IgD-negative memory B cell (primary cell): ENCODE measurements around the gene PLEKHS1. TPM values are rescaled to one million over a fixed set of nuclear protein-coding genes. Genes with fewer than 3 reads are reported as not detected.
"Not testable (repeated sequence)": the region's sequence is repeated elsewhere in the genome, so short reads cannot be mapped to it uniquely, and the experiment has no call there.

Source experiments
- H3K27ac Mint-ChIP-seq, 3 donors: one replicate each; pipeline ENCODE4 v1.8.0; 2020 to 2022; ENCODE audit warnings: mild to moderate bottlenecking in 3 of 3, mixed read lengths in 3 of 3, moderate library complexity in 1 of 3
- H3K27me3 Mint-ChIP-seq: one replicate; pipeline ENCODE4 v1.8.0; 2021; ENCODE audit warnings: mixed read lengths
- H3K36me3 Mint-ChIP-seq: one replicate; pipeline ENCODE4 v1.8.0; 2020; ENCODE audit warnings: mild to moderate bottlenecking, mixed read lengths
- H3K4me1 Mint-ChIP-seq, 3 donors: one replicate each; pipeline ENCODE4 v1.8.0; 2020 to 2022; ENCODE audit warnings: mixed read lengths in 3 of 3, mild to moderate bottlenecking in 1 of 3
- H3K4me3 Mint-ChIP-seq, 4 donors: one replicate each; pipeline ENCODE4 v1.8.0; 2020 to 2022; ENCODE audit warnings: mild to moderate bottlenecking in 4 of 4, mixed read lengths in 4 of 4, moderate library complexity in 3 of 4
- H3K9me3 Mint-ChIP-seq, 3 donors: one replicate each; pipeline ENCODE4 v1.8.0; 2020 to 2021; ENCODE audit warnings: mixed read lengths in 3 of 3, mild to moderate bottlenecking in 1 of 3
- polyA plus RNA-seq: library from polyadenylated mRNA; unstranded; fragments of 300-500 nt; fragmentation: Illumina TruSeq; gene quantifications from one replicate; pipeline ENCODE4 v1.2.3, GENCODE V29; 2021

The PLEKHS1 gene
- polyA plus RNA-seq, 1 donor from 2014 or later, result not detected

DNA sequence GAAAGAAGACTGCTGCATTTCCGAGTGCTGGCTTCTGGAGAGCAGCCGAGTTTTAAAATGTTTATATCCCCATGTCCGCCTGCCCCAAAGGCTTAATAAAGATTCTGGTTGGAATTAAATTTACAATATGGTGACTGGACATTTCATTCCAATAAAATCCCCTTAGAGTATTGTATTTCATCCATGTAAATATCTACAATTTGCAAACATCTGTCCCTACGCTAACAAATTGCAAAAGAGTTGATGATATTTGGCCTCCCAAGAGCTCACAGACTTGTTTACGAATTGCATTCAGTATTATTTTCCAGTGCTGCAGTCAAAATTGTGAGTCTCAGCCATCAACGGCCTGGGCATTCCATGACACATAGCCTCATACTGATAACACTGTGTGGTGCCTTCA, 50.1 kb downstream of the PLEKHS1 start:
- Mint-ChIP-seq H3K4me3 (no peak overlapping the region), H3K27ac (no peak overlapping the region), H3K9me3 (no peaks in the 10 kb centered on the region), H3K27me3 (peaks cover 6% of the 10 kb centered on the region), H3K36me3 (no peaks in the 10 kb centered on the region), H3K4me1 (peaks cover 0 to 8% (median 0%) of the 10 kb centered on the region in 3 donors)

DNA sequence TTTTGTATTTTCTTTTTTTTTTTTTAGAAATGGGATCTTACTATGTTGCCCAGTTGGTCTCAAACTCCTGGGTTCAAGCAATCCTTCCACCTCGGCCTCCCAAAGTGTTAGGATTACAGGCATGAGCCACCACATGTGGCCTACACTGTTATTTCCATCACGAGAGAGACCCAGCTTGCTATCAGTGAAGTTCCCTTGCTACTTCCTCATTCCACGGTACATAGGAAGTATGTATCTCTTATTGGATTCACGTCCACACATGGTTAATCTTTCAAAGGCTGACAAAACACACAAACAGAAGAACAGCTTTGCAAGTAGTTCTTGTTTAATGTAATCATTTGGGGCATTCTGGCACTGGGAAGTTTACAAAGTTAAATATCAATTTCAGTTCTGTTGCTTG, 51.5 kb downstream of the PLEKHS1 start:
- Mint-ChIP-seq H3K4me1 (peaks cover 0 to 8% (median 0%) of the 10 kb centered on the region in 3 donors), H3K4me3 (no peak overlapping the region), H3K27ac (peak overlapping the region in 1 of 3 donors; percentile 79), H3K36me3 (no peaks in the 10 kb centered on the region), H3K27me3 (peaks cover 10% of the 10 kb centered on the region), H3K9me3 (no peaks in the 10 kb centered on the region)

DNA sequence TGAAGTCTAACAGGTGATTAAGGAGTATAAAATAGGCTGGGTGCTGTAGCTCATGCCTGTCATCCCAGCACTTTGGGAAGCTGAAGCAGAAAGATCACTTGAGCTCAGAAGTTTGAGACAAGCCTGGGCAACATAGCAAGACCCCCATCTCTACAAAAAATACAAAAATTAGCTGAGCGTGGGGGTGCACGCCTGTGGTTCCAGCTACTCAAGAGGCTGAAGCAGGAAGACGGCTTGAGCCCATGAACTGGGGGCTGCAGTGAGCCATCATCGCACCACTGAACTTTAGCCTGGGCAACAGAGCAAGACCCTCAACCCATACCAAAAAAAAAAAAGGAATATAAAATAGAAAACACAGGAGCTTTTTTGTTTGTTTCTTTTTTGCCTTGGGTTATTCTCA, 55.0 kb downstream of the PLEKHS1 start:
- H3K4me1 Mint-ChIP-seq, result peaks cover 0 to 6% (median 0%) of the 10 kb centered on the region in 3 donors
- H3K36me3 Mint-ChIP-seq, result no peaks in the 10 kb centered on the region
- H3K27ac Mint-ChIP-seq, result no peak overlapping the region
- no peak overlapping the region for H3K4me3 Mint-ChIP-seq
- peaks cover 17% of the 10 kb centered on the region for H3K27me3 Mint-ChIP-seq
- no peaks in the 10 kb centered on the region for H3K9me3 Mint-ChIP-seq

DNA sequence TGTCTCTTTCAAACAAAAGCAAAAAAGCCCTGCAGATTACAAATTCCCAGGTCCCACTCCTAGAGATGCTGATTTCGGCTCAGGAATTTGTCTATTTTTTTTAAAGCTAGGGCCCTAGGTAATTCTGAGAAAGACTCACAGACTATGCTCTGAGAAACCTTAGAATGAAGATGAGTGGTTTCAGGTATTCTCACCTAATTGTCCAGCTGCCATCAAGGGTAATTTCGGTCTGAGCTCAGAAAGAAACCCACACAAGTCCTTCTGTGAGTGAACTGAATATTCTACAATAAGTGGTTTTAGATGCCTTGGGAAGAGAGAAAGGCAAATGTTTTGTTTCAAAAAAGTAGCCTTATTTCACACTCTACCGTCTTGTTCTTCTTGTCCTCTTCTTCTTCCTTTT, 56.7 kb downstream of the PLEKHS1 start:
- Mint-ChIP-seq H3K4me1 (peaks cover 0 to 4% (median 0%) of the 10 kb centered on the region in 3 donors), H3K4me3 (no peak overlapping the region), H3K27me3 (peaks cover 20% of the 10 kb centered on the region), H3K27ac (no peak overlapping the region), H3K36me3 (peaks cover 2% of the 10 kb centered on the region), H3K9me3 (peaks cover 0 to 7% (median 0%) of the 10 kb centered on the region in 3 donors)

DNA sequence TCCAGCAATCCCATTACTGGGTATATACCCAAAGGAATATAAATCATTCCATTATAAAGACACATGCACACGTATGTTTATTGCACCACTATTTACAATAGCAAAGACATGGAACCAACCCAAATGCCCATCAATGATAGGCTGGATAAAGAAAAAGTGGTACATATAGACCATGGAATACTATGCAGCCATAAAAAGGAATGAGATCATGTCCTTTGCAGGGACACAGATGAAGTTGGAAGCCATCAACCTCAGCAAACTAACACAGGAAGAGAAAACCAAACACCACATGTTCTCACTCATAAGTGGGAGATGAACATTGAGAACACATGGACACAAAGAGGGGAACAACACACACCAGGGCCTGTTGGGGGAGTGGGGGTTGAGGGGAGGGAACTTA, 63.2 kb downstream of the PLEKHS1 start:
- not testable (repeated sequence) for H3K9me3 Mint-ChIP-seq, H3K27ac Mint-ChIP-seq, H3K4me1 Mint-ChIP-seq, H3K36me3 Mint-ChIP-seq, H3K27me3 Mint-ChIP-seq
- H3K4me3 Mint-ChIP-seq, result peak overlapping the region in 1 of 4 donors; percentile 35

DNA sequence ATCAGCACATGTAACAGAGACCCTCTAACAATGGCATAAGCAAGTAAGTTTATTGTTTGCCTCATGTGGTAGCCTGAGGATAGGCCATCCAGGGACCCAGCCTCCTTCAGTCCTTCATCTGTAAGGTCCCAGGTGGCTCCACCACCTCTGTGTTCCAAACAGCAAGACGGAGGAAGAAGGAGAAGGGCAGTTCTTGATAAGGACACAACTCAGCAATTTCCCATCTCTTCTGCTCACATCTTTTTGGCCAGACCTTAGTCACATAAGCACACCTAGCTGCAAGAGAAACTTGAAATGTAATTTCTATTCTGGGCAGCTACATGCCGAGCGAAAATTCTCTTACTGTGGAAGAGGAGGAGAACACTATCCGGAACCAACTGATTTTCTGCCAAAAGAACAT, 68.5 kb downstream of the PLEKHS1 start:
- H3K4me1 Mint-ChIP-seq, result no peaks in the 10 kb centered on the region
- H3K27me3 Mint-ChIP-seq, result peaks cover 2% of the 10 kb centered on the region
- H3K36me3 Mint-ChIP-seq, result no peaks in the 10 kb centered on the region
- H3K4me3 Mint-ChIP-seq, result no peak overlapping the region
- H3K27ac Mint-ChIP-seq, result no peak overlapping the region
- peaks cover 0 to 2% (median 0%) of the 10 kb centered on the region in 3 donors for H3K9me3 Mint-ChIP-seq

DNA sequence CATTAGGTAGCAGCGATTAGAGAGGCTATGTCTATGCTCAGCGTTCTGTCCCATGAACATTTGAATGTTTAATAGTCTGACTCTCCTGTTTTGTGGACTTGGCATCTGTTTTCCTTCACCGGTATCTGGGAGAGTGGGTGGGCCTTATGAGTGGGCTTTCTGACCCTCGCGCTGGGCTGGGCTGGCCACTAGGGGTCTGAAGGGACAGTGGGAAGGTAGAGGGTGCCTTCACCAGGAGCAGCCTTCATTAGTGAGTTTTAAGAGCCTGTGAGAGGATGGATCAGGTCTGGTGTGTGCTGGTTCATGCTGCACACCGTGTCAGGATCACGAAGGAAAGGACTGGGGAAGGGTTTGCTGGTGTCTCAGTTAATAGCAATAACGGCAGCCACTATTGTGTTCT, 69.0 kb downstream of the PLEKHS1 start:
- no peaks in the 10 kb centered on the region for H3K4me1 Mint-ChIP-seq
- peaks cover 0 to 2% (median 0%) of the 10 kb centered on the region in 3 donors for H3K9me3 Mint-ChIP-seq
- H3K36me3 Mint-ChIP-seq, result no peaks in the 10 kb centered on the region
- H3K27ac Mint-ChIP-seq, result no peak overlapping the region
- peaks cover 2% of the 10 kb centered on the region for H3K27me3 Mint-ChIP-seq
- no peak overlapping the region for H3K4me3 Mint-ChIP-seq

DNA sequence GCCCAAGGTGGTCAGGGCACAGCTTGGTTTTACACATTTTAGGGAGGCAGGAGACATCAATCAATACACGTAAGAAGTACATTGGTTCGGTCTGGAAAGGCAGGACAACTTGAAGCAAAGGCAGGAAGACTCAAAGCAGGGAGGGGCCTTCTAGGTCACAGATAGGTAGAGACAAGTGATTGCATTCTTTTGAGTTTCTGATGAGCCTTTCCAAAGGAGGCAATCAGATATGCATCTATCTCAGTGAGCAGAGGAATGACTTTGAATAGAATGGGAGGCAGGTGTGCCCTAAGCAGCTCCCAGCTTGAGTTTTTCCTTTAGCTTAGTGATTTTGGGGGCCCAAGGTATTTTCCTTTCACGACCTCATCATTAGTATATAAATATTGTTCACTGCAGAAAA, 69.8 kb downstream of the PLEKHS1 start:
- not testable (repeated sequence) for H3K4me1 Mint-ChIP-seq, H3K27ac Mint-ChIP-seq, H3K27me3 Mint-ChIP-seq, H3K36me3 Mint-ChIP-seq, H3K4me3 Mint-ChIP-seq, H3K9me3 Mint-ChIP-seq

DNA sequence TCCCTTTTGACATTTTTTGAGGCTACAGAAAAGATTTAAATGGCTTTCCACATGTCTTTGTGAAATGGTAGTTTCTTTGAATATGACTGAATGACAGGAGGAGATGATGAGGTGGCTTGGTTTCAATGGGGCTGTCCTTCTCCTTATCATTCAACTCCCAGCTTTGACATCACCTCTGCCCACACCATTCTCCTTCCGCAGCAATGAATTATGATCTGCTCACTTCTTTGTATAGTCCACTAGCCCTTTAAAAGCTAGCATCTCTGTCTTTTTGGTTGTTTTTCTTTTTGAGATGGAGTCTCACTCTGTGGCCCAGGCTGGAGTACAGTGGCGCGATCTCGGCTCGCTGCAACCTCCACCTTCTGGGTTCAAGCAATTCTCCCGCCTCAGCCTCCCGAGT, 70.7 kb downstream of the PLEKHS1 start:
- no peak overlapping the region for H3K4me3 Mint-ChIP-seq
- H3K27ac Mint-ChIP-seq, result no peak overlapping the region
- no peaks in the 10 kb centered on the region for H3K4me1 Mint-ChIP-seq
- H3K9me3 Mint-ChIP-seq, result peaks cover 0 to 2% (median 0%) of the 10 kb centered on the region in 3 donors
- H3K27me3 Mint-ChIP-seq, result peaks cover 2% of the 10 kb centered on the region
- H3K36me3 Mint-ChIP-seq, result no peaks in the 10 kb centered on the region

DNA sequence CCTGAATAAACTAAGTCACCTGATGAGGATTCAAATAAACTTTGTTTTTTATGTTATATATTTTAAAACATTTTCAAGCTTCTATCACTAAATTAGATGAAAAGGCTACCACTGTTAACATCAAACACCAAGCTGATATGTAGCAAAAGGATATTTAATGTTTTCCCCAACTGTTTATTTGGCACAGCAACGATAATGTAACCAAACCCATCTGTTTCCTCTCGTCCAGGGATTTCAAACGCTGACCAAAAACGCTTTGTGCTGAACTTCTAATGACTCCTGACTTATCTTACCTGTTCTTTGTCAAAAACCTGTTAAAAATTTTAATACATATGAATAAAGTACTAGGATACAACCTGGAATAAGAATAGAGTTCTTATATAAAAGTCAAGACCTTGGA, 71.9 kb downstream of the PLEKHS1 start:
- no peaks in the 10 kb centered on the region for H3K36me3 Mint-ChIP-seq
- H3K27me3 Mint-ChIP-seq, result peaks cover 2% of the 10 kb centered on the region
- H3K27ac Mint-ChIP-seq, result no peak overlapping the region
- H3K4me1 Mint-ChIP-seq, result no peaks in the 10 kb centered on the region
- H3K4me3 Mint-ChIP-seq, result no peak overlapping the region
- peaks cover 0 to 4% (median 2%) of the 10 kb centered on the region in 3 donors for H3K9me3 Mint-ChIP-seq

DNA sequence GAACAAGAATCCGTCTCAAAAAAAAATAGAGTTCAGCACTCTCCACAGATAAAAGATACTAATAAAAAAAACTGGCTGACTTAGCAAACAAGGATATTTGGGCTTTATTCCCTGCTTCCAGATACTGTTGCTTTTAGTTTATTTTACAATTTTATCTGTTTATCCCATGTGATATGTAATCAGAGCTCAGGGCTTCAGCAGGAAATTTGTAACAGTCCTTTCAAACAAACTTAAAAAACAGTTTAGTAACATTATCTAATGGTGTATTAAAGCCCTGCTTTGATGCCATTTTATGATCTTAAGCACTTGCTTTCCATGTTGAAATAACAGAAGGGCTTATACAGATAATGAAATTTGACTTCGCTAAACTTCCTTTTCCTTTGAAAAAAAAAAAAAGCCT, 74.3 kb downstream of the PLEKHS1 start:
- Mint-ChIP-seq H3K9me3 (peaks cover 0 to 4% (median 2%) of the 10 kb centered on the region in 3 donors), H3K36me3 (peaks cover 2% of the 10 kb centered on the region), H3K27me3 (peaks cover 2% of the 10 kb centered on the region), H3K4me3 (no peak overlapping the region), H3K27ac (no peak overlapping the region), H3K4me1 (peaks cover 0 to 1% (median 0%) of the 10 kb centered on the region in 3 donors)

DNA sequence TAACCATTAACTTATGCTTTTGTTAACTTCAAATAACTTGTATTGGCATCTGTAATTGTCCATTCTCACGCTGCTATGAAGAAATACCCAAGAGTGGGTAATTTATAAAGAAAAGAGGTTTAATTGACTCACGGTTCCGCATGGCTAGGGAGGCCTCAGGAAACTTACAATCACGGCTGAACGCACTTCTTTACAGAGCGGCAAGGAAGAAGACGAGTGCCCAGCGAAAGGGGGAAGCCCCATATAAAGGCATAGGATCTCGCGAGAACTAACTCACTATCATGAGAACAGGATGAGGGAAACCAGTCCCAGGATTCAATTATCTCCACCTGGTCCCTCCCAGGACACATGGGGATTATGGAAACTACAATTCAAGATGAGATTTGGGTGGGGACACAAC, 77.1 kb downstream of the PLEKHS1 start:
- H3K27me3 Mint-ChIP-seq, H3K4me1 Mint-ChIP-seq, H3K36me3 Mint-ChIP-seq, H3K27ac Mint-ChIP-seq, H3K4me3 Mint-ChIP-seq, H3K9me3 Mint-ChIP-seq: not testable (repeated sequence)

Other genes with a start within 250 kb of the PLEKHS1 start
- not detected for gene HABP2, start 198.6 kb upstream of the PLEKHS1 start, polyA plus RNA-seq
- not detected for gene NRAP, start 87.6 kb upstream of the PLEKHS1 start, polyA plus RNA-seq
- 13.4 TPM for gene CASP7, start 71.8 kb upstream of the PLEKHS1 start, polyA plus RNA-seq
- gene DCLRE1A, start 102.4 kb downstream of the PLEKHS1 start, polyA plus RNA-seq, result 2.3 TPM
- gene NHLRC2, start 103.0 kb downstream of the PLEKHS1 start, polyA plus RNA-seq, result 11.5 TPM